ENCODE measurements around the gene HOOK1. TPM values are rescaled to one million over a fixed set of nuclear protein-coding genes. Genes with fewer than 3 reads are reported as not detected.

The HOOK1 gene
- total RNA-seq, 4 donors from 2014 or later, result 0.40 to 2.0 (median 0.47) TPM; not detected in 1

GRCh38 chr1:59880735-59881134 is 66.0 kb downstream of the HOOK1 start:
- H3K9me3 ChIP-seq, result peaks cover 0 to 18% (median 0%) of the 10 kb centered on the region in 3 donors
- WGBS, 2 donors (ENCODE audit: low coverage in 1 of 2), result 100% methylated on average over 1 of the region's 2 CpGs
- H3K36me3 ChIP-seq, result no peaks in the 10 kb centered on the region
- H3K27me3 ChIP-seq, result no peaks in the 10 kb centered on the region
- no peak overlapping the region for H3K4me3 ChIP-seq
- no peak overlapping the region for H3K27ac ChIP-seq
- no peak for TF ChIP-seq POLR2A (IDR thresholded peaks at IDR 0.05)
- TF ChIP-seq CTCF (IDR thresholded peaks at IDR 0.05), result no peak
- no peak for TF ChIP-seq POLR2AphosphoS5 (IDR thresholded peaks at IDR 0.05)
- no peak for TF ChIP-seq EP300 (IDR thresholded peaks at IDR 0.05)
- ATAC-seq, result no peak
- H3K4me1 ChIP-seq, result no peaks in the 10 kb centered on the region

DNA sequence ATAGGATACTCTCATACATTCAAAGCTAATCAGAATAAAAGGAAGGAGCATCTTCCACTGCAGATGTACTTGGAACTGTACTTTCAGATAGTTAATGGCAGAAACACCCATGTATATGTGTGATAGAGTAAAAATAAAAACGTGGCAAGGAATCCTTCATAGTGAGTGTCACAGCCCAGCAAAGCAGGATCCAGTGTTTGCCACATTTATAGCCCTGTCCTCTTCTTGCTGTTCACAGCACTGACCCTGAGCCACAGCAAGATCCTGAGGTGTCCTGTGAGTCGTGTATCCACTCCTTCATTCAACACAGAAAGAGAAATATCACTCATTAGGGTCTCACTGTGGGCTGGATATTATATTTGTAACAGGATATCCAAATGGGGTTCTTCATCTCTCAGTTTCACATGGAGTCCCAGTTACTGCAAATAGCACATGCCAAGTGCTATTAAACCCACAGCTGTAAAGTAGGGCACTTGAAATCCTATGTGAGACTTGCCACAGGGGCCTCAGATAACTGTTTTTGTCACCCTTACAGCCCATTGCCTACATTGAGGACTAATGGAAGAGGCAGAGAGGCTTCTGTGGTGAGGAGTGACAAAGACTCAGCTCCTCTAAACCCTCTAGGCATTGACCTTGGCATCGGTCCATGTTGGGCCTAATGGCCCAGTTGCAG is 70.5 kb downstream of the HOOK1 start:
- WGBS, 2 donors (ENCODE audit: low coverage in 1 of 2), result 41 to 72% methylated on average over 2 of the region's 3 CpGs
- H3K27ac ChIP-seq, result no peak overlapping the region
- TF ChIP-seq EP300 (IDR thresholded peaks at IDR 0.05) (no peak), CTCF (IDR thresholded peaks at IDR 0.05) (no peak), POLR2AphosphoS5 (IDR thresholded peaks at IDR 0.05) (no peak), POLR2A (IDR thresholded peaks at IDR 0.05) (no peak)
- H3K9me3 ChIP-seq, result no peaks in the 10 kb centered on the region
- H3K4me1 ChIP-seq, result no peaks in the 10 kb centered on the region
- H3K4me3 ChIP-seq, result no peak overlapping the region
- H3K27me3 ChIP-seq, result peaks cover 7% of the 10 kb centered on the region
- H3K36me3 ChIP-seq, result no peaks in the 10 kb centered on the region
- ATAC-seq, result no peak

- Histone ChIP-seq H3K27me3 (no peaks in the 10 kb centered on the region), H3K4me1 (no peaks in the 10 kb centered on the region), H3K27ac (no peak overlapping the region), H3K4me3 (no peak overlapping the region), H3K36me3 (no peaks in the 10 kb centered on the region), H3K9me3 (no peaks in the 10 kb centered on the region)
- ATAC-seq, result no peak
- TF ChIP-seq POLR2AphosphoS5 (IDR thresholded peaks at IDR 0.05), result no peak
- 89 to 90% methylated on average over 4 to 7 of the region's 7 CpGs for WGBS, 2 donors (ENCODE audit: low coverage in 1 of 2)
These were observed 78.4 kb downstream of the HOOK1 start for GRCh38 chr1:59892841-59893811.

DNA sequence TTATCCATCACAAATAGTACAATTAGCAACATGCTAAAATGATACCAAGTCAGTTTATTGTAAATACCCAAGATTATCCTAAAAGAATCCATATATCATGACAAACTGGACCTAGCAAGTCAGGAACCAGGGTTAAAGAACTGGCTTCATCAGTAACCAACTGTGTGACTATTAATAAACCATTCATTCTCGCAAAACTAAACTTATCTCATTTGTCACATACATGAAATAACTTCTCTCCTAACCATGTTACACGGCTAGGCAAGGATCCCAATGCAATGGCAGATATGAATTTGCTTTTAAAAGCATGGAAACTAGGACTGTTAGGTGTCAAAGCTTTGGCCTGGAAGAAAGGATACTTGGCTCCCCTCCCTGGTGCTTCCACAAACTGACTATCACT is 82.4 kb downstream of the HOOK1 start:
- Histone ChIP-seq H3K4me1 (no peaks in the 10 kb centered on the region), H3K27me3 (no peaks in the 10 kb centered on the region), H3K36me3 (no peaks in the 10 kb centered on the region), H3K9me3 (no peaks in the 10 kb centered on the region), H3K4me3 (no peak overlapping the region), H3K27ac (no peak overlapping the region)
- WGBS, 2 donors (ENCODE audit: low coverage in 1 of 2), result 33 to 51% methylated on average over 2 of the region's 2 CpGs
- TF ChIP-seq POLR2A (IDR thresholded peaks at IDR 0.05) (no peak), CTCF (IDR thresholded peaks at IDR 0.05) (no peak), POLR2AphosphoS5 (IDR thresholded peaks at IDR 0.05) (no peak), EP300 (IDR thresholded peaks at IDR 0.05) (no peak)
- ATAC-seq, result no peak

DNA sequence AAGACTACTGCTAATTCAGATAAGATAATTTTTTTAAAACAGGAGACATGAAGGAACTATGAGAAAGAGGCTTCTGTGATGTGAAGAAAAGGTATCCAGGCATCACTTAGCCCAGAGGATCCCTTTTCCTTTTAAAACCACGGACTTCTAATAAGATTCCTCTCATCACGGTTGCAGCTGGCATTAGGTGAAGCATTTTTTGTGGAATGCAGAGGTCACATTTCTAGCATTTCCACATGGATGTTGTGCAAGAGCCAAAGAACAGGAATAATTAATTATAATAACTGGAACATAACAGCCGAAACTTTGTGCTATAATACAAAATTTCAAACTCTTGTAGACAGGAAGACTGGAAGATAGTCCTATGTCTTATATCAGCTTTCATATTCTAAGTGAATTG is 84.2 kb downstream of the HOOK1 start:
- Histone ChIP-seq H3K4me1 (no peaks in the 10 kb centered on the region), H3K4me3 (no peak overlapping the region), H3K27me3 (peaks cover 9% of the 10 kb centered on the region), H3K27ac (no peak overlapping the region), H3K36me3 (no peaks in the 10 kb centered on the region), H3K9me3 (no peaks in the 10 kb centered on the region)
- WGBS, 2 donors (ENCODE audit: low coverage in 1 of 2), result 30 to 38% methylated on average over 3 of the region's 3 CpGs
- ATAC-seq, result no peak
- TF ChIP-seq POLR2AphosphoS5 (IDR thresholded peaks at IDR 0.05) (no peak), EP300 (IDR thresholded peaks at IDR 0.05) (no peak), CTCF (IDR thresholded peaks at IDR 0.05) (no peak), POLR2A (IDR thresholded peaks at IDR 0.05) (no peak)

Measured in gastroesophageal sphincter (tissue), 4 donors.